WTC11 (cell line): ENCODE results near the gene PICALM.

Source experiments
- ATF6 ChIP-seq: sonication (generic); formaldehyde crosslinking; IDR thresholded peaks from 2 replicates; pipeline ENCODE4 v1.8.1; 2023; ENCODE audit warnings: mild to moderate bottlenecking, missing genetic modification reagents
- CTCF ChIP-seq: fragments of 200-600 bp; IDR thresholded peaks from 2 replicates; pipeline ENCODE4 v1.8.0; 2022; ENCODE audit warnings: antibody characterized with exemption
- SMAD3 ChIP-seq: sonication (generic); formaldehyde crosslinking; IDR thresholded peaks from 2 replicates; pipeline ENCODE4 v1.8.0; 2022; ENCODE audit warnings: missing genetic modification reagents, mild to moderate bottlenecking, borderline replicate concordance
- TEAD1 ChIP-seq: sonication (generic); formaldehyde crosslinking; IDR thresholded peaks from 2 replicates; pipeline ENCODE4 v1.8.0; 2022; ENCODE audit warnings: mild to moderate bottlenecking, missing genetic modification reagents

DNA sequence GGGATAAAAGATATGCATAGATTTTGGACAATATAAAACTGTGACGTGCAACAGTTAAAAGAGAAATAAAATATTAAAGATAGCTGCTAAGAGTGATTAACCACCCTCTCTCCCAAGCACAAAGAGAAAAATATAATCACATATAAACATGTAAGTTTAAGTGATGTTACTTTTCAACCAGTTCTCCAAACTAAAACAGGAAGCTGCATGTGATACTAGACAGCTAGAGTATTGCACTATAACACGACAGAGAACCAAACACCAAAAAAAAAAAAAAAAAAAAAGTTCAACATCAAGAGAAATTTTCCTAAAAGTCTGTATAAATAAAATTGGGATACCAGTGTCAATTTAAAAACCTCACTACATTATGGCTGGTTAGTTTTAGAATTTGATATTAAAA lies 79.1 kb downstream of the PICALM start:
- TF ChIP-seq ATF6 (CRISPR knock-in tag): no peak
- no peak for TF ChIP-seq TEAD1 (CRISPR knock-in tag)
- TF ChIP-seq SMAD3 (CRISPR knock-in tag): no peak
- TF ChIP-seq CTCF: no peak
